ENCODE data around the gene FAM228B.

The FAM228B gene

GRCh38 chr2:24183366-24184069 is 60.2 kb downstream of the FAM228B start:
- no peaks in the 10 kb centered on the region for H3K79me2 ChIP-seq (ENCODE audit: insufficient read depth, low read length)
- H3K4me1 ChIP-seq (ENCODE audit: insufficient read depth, low read length, poor library complexity, severe bottlenecking), result peaks cover 15% of the 10 kb centered on the region
- no peak overlapping the region for H2AFZ ChIP-seq (ENCODE audit: low read length)
- no peaks in the 10 kb centered on the region for H3K27me3 ChIP-seq (ENCODE audit: insufficient read depth, low read length, poor library complexity, severe bottlenecking)
- no peaks in the 10 kb centered on the region for H3K36me3 ChIP-seq (ENCODE audit: insufficient read depth, low read length)
- no peak overlapping the region for H3K4me3 ChIP-seq (ENCODE audit: low read length, poor library complexity, severe bottlenecking)
- no peaks in the 10 kb centered on the region for H3K9me2 ChIP-seq (replicated peaks; ENCODE audit: low read depth, low read length)
- no peaks in the 10 kb centered on the region for H3F3A ChIP-seq (ENCODE audit: low read depth)
- no peak overlapping the region for H3K9ac ChIP-seq (ENCODE audit: low read depth, low read length, poor library complexity, severe bottlenecking)
- H4K20me1 ChIP-seq (ENCODE audit: insufficient read depth, low read length, poor library complexity, severe bottlenecking), result no peaks in the 10 kb centered on the region
- TF ChIP-seq CTCF (conservative IDR thresholded peaks at IDR 0.05; ENCODE audit: low read length) (no peak), EZH2phosphoT487 (IDR thresholded peaks at IDR 0.05; ENCODE audit: borderline replicate concordance) (no peak)
- no peaks in the 10 kb centered on the region for H3K9me3 ChIP-seq (ENCODE audit: insufficient read depth, low read depth, low read length)
- H3K4me2 ChIP-seq (ENCODE audit: low read depth, low read length, poor library complexity, severe bottlenecking), result no peak overlapping the region

GRCh38 chr2:24189551-24189950 is 66.3 kb downstream of the FAM228B start:
- no peaks in the 10 kb centered on the region for H3F3A ChIP-seq (ENCODE audit: low read depth)
- H3K27me3 ChIP-seq (ENCODE audit: insufficient read depth, low read length, poor library complexity, severe bottlenecking), result no peaks in the 10 kb centered on the region
- H4K20me1 ChIP-seq (ENCODE audit: insufficient read depth, low read length, poor library complexity, severe bottlenecking), result no peaks in the 10 kb centered on the region
- H3K4me1 ChIP-seq (ENCODE audit: insufficient read depth, low read length, poor library complexity, severe bottlenecking), result no peaks in the 10 kb centered on the region
- no peaks in the 10 kb centered on the region for H3K79me2 ChIP-seq (ENCODE audit: insufficient read depth, low read length)
- H3K4me2 ChIP-seq (ENCODE audit: low read depth, low read length, poor library complexity, severe bottlenecking), result no peak overlapping the region
- H3K9me3 ChIP-seq (ENCODE audit: insufficient read depth, low read depth, low read length), result no peaks in the 10 kb centered on the region
- no peak overlapping the region for H3K9ac ChIP-seq (ENCODE audit: low read depth, low read length, poor library complexity, severe bottlenecking)
- no peak for TF ChIP-seq EZH2phosphoT487 (IDR thresholded peaks at IDR 0.05; ENCODE audit: borderline replicate concordance)
- no peak for TF ChIP-seq CTCF (conservative IDR thresholded peaks at IDR 0.05; ENCODE audit: low read length)
- no peaks in the 10 kb centered on the region for H3K36me3 ChIP-seq (ENCODE audit: insufficient read depth, low read length)
- H3K9me2 ChIP-seq (replicated peaks; ENCODE audit: low read depth, low read length), result no peaks in the 10 kb centered on the region
- H2AFZ ChIP-seq (ENCODE audit: low read length), result no peak overlapping the region
- no peak overlapping the region for H3K4me3 ChIP-seq (ENCODE audit: low read length, poor library complexity, severe bottlenecking)

GRCh38 chr2:24190503-24190902 is 67.2 kb downstream of the FAM228B start:
- Histone ChIP-seq H3K79me2 (ENCODE audit: insufficient read depth, low read length) (no peaks in the 10 kb centered on the region), H3K9ac (ENCODE audit: low read depth, low read length, poor library complexity, severe bottlenecking) (no peak overlapping the region), H4K20me1 (ENCODE audit: insufficient read depth, low read length, poor library complexity, severe bottlenecking) (no peaks in the 10 kb centered on the region), H3K27me3 (ENCODE audit: insufficient read depth, low read length, poor library complexity, severe bottlenecking) (no peaks in the 10 kb centered on the region), H3F3A (ENCODE audit: low read depth) (no peaks in the 10 kb centered on the region), H3K4me2 (ENCODE audit: low read depth, low read length, poor library complexity, severe bottlenecking) (no peak overlapping the region), H3K9me2 (replicated peaks; ENCODE audit: low read depth, low read length) (no peaks in the 10 kb centered on the region), H3K4me3 (ENCODE audit: low read length, poor library complexity, severe bottlenecking) (no peak overlapping the region), H3K9me3 (ENCODE audit: insufficient read depth, low read depth, low read length) (no peaks in the 10 kb centered on the region), H2AFZ (ENCODE audit: low read length) (no peak overlapping the region), H3K4me1 (ENCODE audit: insufficient read depth, low read length, poor library complexity, severe bottlenecking) (no peaks in the 10 kb centered on the region), H3K36me3 (ENCODE audit: insufficient read depth, low read length) (no peaks in the 10 kb centered on the region)
- TF ChIP-seq EZH2phosphoT487 (IDR thresholded peaks at IDR 0.05; ENCODE audit: borderline replicate concordance) (no peak), CTCF (conservative IDR thresholded peaks at IDR 0.05; ENCODE audit: low read length) (no peak)

Measured in Loucy (cell line).